HepG2 (cell line): ENCODE data around the gene SPHK1. TPM values are rescaled to one million over a fixed set of nuclear protein-coding genes. Genes with fewer than 3 reads are reported as not detected.

ENCODE experiments used
- CBX2 ChIP-seq, 2 experiments: fragments of 200-600 bp in 1 of 2; sonication (generic); formaldehyde crosslinking in 1 of 2; IDR thresholded peaks; 2 replicates each; pipeline versions ENCODE4 v1.7.0 to v1.8.1; 2018 to 2022; ENCODE audit warnings: low read depth in 2 of 2, low read length in 1 of 2, mild to moderate bottlenecking in 1 of 2, missing genetic modification reagents in 1 of 2
- FOXA1 ChIP-seq, 2 experiments: fragments of 450-650 bp in 1 of 2; sonication (generic) in 1 of 2; formaldehyde crosslinking in 1 of 2; IDR thresholded peaks; 2 replicates each; pipeline versions ENCODE4 v1.4.0 to v1.6.1; 2016 to 2020; ENCODE audit warnings: missing genetic modification reagents in 1 of 2
- KLF12 ChIP-seq: sonication (generic); formaldehyde crosslinking; IDR thresholded peaks from 2 replicates; pipeline ENCODE4 v1.4.0; 2020; ENCODE audit warnings: missing genetic modification reagents, borderline replicate concordance
- NCOA5 ChIP-seq: sonication (generic); formaldehyde crosslinking; IDR thresholded peaks from 2 replicates; pipeline ENCODE4 v1.4.0; 2020; ENCODE audit warnings: missing genetic modification reagents
- PHF5A ChIP-seq: IDR thresholded peaks from one replicate; pipeline ENCODE4 v1.6.1; 2018; ENCODE audit warnings: low read depth, missing genetic modification reagents; ENCODE audit not compliant: unreplicated experiment
- SNAPC2 ChIP-seq: sonication (generic); formaldehyde crosslinking; IDR thresholded peaks from 2 replicates; pipeline ENCODE4 v1.8.1; 2022; ENCODE audit warnings: mild to moderate bottlenecking, missing genetic modification reagents
- SRY ChIP-seq: sonication (generic); formaldehyde crosslinking; IDR thresholded peaks from 2 replicates; pipeline ENCODE4 v1.8.0; 2022; ENCODE audit warnings: mild to moderate bottlenecking, missing genetic modification reagents
- TOE1 ChIP-seq: sonication (generic); formaldehyde crosslinking; IDR thresholded peaks from 2 replicates; pipeline ENCODE4 v1.4.0; 2020; ENCODE audit warnings: mild to moderate bottlenecking, missing genetic modification reagents
- ZNF10 ChIP-seq: sonication (generic); formaldehyde crosslinking; IDR thresholded peaks from 2 replicates; pipeline ENCODE4 v1.4.0; 2020; ENCODE audit warnings: mild to moderate bottlenecking, low read depth, missing genetic modification reagents, borderline replicate concordance
- ZNF318 ChIP-seq: sonication (generic); formaldehyde crosslinking; IDR thresholded peaks from 2 replicates; pipeline ENCODE4 v1.4.0; 2020; ENCODE audit warnings: mild to moderate bottlenecking, missing genetic modification reagents
- ZNF337 ChIP-seq: sonication (generic); formaldehyde crosslinking; IDR thresholded peaks from 2 replicates; pipeline ENCODE4 v1.5.1; 2020; ENCODE audit warnings: missing genetic modification reagents, low read depth, mild to moderate bottlenecking, borderline replicate concordance
- ZNF34 ChIP-seq: sonication (generic); formaldehyde crosslinking; IDR thresholded peaks from 2 replicates; pipeline ENCODE4 v1.4.0; 2020; ENCODE audit warnings: mild to moderate bottlenecking, missing genetic modification reagents, borderline replicate concordance
- ZNF468 ChIP-seq: sonication (generic); formaldehyde crosslinking; IDR thresholded peaks from 2 replicates; pipeline ENCODE4 v1.8.0; 2022; ENCODE audit warnings: mild to moderate bottlenecking, moderate library complexity, missing genetic modification reagents
- ZNF674 ChIP-seq: sonication (generic); formaldehyde crosslinking; IDR thresholded peaks from 2 replicates; pipeline ENCODE4 v1.5.0; 2020; ENCODE audit warnings: low read depth, mild to moderate bottlenecking, missing genetic modification reagents
- ZSCAN29 ChIP-seq: sonication (generic); formaldehyde crosslinking; conservative IDR thresholded peaks from 2 replicates; pipeline ENCODE4 v1.4.0; 2020; ENCODE audit warnings: mild to moderate bottlenecking, missing genetic modification reagents
- polyA plus RNA-seq, 8 experiments: library from polyadenylated mRNA; depleted of rRNA in 3 of 8; stranded (reverse) in 7 of 8; unstranded in 1 of 8; fragments of >200 nt; fragmentation: Illumina TruSeq in 4 of 8; extraction: Trizol in 4 of 8; gene quantifications; 2 replicates each; pipeline versions ENCODE4 v1.2.1 to v1.2.3, GENCODE V29; 2011 to 2016; ENCODE audit warnings: low read depth in 4 of 8, missing spikeins in 1 of 8, mixed read lengths in 1 of 8; ENCODE audit not compliant: insufficient read depth in 1 of 8
- total RNA-seq, 5 experiments: library from RNA; depleted of rRNA; stranded (reverse); fragments of >200 nt; fragmentation: Illumina TruSeq; extraction: Trizol; gene quantifications; 2 replicates each; pipeline ENCODE4 v1.2.3, GENCODE V29; 2016; ENCODE audit warnings: low read depth in 1 of 5
- TF ChIP-seq, protein P1 (sequence below): IDR thresholded peaks from 2 replicates; pipeline ENCODE4 v1.6.1; 2018; ENCODE audit warnings: missing genetic modification reagents

The SPHK1 gene
- total and polyA plus RNA-seq, 2 of the 13 experiments (the other 11 are each of a cell fraction or from before 2014, with no cell fraction given): 129 to 160 TPM

GRCh38 chr17:76382803-76383545, 1.4 kb upstream of the SPHK1 start (continued):
- TF ChIP-seq ZNF318 (CRISPR knock-in tag) (no peak), ZNF34 (CRISPR knock-in tag) (no peak), CBX2 (IDR thresholded peaks at IDR 0.05; ENCODE audit: low read depth, low read length) (no peak), CBX2 (CRISPR knock-in tag; IDR thresholded peaks at IDR 0.05; ENCODE audit: low read depth) (no peak), FOXA1 (IDR thresholded peaks at IDR 0.05) (no peak), FOXA1 (CRISPR knock-in tag; IDR thresholded peaks at IDR 0.05) (no peak), NCOA5 (CRISPR knock-in tag) (no peak; the same call in 1 of the 2 replicates), PHF5A (CRISPR knock-in tag) (peak; percentile 66), SNAPC2 (CRISPR knock-in tag) (peak; percentile 12; the same call in 1 of the 2 replicates), ZNF10 (CRISPR knock-in tag) (no peak), ZNF337 (no peak), SRY (CRISPR knock-in tag) (peak; percentile 79; the same call in 1 of the 2 replicates), TOE1 (CRISPR knock-in tag) (no peak), ZNF674 (0 out of 2 replicates have a peak, but pooled peaks have one; percentile 25), KLF12 (CRISPR knock-in tag) (peak; percentile 25; the same call in 1 of the 2 replicates), ZNF468 (CRISPR knock-in tag) (no peak), ZSCAN29 (CRISPR knock-in tag) (no peak; the same call in 1 of the 2 replicates)
- TF ChIP-seq, protein P1, sequence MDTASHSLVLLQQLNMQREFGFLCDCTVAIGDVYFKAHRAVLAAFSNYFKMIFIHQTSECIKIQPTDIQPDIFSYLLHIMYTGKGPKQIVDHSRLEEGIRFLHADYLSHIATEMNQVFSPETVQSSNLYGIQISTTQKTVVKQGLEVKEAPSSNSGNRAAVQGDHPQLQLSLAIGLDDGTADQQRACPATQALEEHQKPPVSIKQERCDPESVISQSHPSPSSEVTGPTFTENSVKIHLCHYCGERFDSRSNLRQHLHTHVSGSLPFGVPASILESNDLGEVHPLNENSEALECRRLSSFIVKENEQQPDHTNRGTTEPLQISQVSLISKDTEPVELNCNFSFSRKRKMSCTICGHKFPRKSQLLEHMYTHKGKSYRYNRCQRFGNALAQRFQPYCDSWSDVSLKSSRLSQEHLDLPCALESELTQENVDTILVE (CRISPR knock-in tag): peak; percentile 59; the same call in 1 of the 2 replicates
